GM18951 (cell line): ENCODE results near the gene RABL3.

ENCODE experiments used
- POLR2A ChIP-seq: IDR thresholded peaks from 4 replicates; pipeline ENCODE4 v1.6.1; 2011; ENCODE audit warnings: mild to moderate bottlenecking; ENCODE audit not compliant: insufficient read length, insufficient read depth; ENCODE audit errors: extremely low read depth
- in situ Hi-C: fragments of 300-500 bp; cut with MboI; formaldehyde crosslinking; loops from one replicate; pipeline ENCODE4 v1.12.0; 2022; ENCODE audit warnings: low sequenced_read_pairs, mixed read lengths, inconsistent platforms; ENCODE audit not compliant: unreplicated experiment

The RABL3 gene

GRCh38 chr3:120661945-120662344 is 80.4 kb downstream of the RABL3 start:
- in situ Hi-C loops: no loop called here
- no peak for TF ChIP-seq POLR2A

DNA sequence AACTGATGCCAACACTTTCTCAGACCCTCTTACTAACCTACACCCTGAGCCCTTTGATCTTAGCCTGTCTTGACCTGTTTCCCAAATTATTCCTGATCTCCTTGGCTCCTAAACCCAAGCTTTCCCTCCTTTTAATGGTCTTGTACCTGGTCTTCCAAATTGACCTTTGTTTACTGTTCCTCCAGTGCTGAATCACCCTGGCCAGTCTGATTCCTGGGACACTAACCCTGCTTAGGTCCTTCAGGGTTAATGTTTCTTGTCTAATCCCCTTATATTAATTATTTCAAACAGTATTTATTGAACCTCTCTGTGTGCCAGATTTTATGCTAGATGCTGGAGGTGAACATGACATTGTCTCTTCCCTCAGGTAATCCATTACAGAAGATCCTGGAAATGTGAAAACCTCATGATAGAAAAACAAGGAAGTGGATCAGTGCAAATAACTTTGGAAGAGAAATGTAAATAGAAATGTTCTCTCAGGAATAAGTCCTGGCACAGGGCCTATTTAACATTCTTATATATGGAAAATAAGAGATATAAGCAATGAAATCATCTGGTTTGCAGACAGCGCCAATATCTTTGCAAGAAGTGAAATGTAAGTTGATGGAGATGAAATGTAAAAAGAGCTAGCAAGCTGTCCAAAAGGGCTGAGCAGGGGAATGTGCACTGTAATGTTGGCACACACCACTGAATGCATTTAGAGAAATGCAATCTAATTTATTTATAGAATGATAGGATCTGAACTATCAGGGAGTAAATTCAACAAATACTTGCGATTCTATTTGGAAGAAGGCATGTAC is 81.0 kb downstream of the RABL3 start:
- in situ Hi-C loops: no loop called here
- no peak for TF ChIP-seq POLR2A

DNA sequence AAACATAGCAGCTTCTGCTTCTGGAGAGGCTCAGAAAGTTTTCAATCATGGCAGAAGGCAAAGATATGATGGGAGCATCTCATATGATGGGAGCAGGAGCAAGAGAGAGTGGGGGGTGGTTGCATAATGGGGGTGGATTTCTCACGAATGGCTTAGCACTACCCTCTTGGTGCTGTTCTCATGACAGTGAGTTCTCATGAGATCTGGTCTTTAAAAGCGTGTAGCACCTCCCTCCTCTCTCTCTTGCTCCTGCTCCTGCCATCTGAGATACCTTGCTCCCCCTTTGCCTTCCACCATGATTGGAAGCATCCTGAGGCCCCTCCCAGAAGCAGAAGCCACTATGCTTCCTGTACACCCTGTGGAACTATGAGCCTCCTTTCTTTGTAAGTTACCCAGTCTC is 82.5 kb downstream of the RABL3 start:
- in situ Hi-C loops: no loop called here
- no peak for TF ChIP-seq POLR2A

DNA sequence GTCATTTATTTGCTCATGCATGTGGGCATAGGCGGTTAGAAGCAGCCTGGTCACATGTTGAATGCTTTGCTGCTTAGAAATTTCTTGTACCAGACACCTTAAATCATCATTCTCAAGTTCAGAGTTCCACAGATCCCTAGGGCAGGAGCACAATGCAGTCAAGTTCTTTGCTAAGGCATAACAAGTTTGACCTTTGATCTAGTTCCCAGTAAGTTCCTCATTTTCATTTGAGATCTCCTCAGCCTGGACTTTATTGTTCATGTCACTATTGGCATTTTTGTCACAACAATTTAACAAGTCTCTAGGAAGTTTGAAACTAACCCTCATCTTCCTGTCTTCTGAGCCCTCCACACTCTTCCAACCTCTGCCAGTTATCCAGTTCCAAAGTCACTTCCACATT is 83.0 kb downstream of the RABL3 start:
- in situ Hi-C loops: no loop called here
- no peak for TF ChIP-seq POLR2A

DNA sequence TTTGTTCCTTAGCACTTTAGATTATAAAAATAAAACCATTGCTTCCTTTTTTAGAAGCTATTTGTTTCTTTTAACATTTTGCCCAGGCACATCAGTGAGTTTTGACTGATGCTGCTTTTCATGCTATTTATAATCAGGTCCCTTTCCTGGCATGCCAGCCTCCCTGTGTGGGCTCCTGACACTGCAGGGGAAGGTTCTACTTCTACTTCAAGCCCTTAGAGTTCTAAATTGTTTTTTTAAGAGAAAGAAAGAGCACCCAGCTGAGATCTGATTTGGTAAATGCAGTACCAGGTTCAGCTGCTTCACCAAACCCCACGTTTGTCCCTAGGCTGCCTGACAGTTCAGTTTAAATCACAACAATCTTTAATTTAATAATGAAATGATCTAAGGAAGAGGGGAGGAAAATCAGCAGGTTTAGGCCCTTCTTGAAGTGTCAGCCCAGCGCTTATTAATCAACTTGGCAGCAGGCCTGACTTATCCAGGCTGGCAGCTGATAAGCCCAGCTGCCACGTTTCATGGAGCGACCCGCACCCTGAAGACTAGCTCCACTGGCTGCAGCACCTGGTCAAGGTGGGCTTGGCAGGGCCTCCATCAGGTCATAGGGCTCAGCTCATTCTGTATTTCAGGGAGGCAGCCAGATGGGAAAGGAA is 89.3 kb downstream of the RABL3 start:
- in situ Hi-C loops: no loop called here
- TF ChIP-seq POLR2A: no peak

DNA sequence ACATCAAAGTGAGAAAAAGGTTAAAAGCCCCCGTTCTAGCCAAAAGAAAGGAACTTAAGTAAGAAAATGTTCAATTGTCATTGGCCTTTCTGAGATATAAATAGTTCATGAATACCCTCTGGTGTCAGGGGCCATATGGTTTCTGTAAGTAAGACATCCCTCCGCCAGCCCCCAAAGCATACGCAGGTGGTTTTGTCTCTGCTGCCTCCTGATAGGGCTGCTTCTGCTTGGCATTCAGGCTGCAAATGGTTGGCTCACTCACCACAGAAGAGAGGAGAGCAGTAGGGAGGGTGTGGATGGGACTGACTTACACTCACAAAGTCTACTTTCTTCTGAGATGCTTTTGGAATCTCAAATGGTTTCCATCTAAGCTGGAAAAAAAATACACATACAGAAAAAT is 90.0 kb downstream of the RABL3 start:
- TF ChIP-seq POLR2A: no peak
- in situ Hi-C loops: no loop called here

DNA sequence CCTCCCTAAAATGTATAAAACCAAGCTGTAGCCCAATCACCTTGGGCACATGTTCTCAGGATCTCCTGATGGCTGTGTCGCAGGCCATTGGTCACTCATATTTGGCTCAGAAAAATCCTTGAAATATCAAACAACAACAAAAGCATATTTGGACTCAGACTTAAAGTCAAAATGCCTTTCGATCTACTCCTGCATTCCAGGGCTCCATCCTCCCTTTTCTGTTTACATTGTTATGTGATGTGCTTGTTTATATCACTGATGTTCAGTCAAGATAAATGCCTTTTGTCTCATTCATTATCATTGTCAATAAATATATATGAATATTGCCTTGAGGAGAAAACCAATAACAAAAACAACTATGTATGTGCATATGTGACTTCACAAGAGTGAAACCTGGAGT is 92.0 kb downstream of the RABL3 start:
- in situ Hi-C loops: no loop called here

DNA sequence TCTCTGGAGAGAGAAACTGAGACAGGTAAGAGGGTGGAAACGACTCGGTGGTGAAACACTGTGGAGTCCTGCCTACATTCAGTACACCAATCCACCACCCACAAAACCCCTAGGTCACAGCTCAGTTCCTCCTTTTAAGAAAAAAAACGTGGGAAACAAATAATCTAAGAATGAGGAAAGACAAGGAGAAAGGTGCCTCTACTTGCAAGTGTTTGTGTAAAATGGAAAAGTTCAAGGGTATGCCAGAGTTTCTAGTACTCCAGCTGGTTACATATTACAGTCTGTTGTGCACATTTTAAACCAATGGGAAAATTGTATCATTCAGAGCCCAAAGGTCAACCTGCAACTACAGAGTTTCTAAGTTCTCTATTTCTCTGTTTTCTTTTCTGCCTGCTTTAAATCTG is 92.5 kb downstream of the RABL3 start:
- TF ChIP-seq POLR2A: no peak
- in situ Hi-C loops: no loop called here

More for the DNA sequence above, 92.0 kb downstream of the RABL3 start:
- TF ChIP-seq POLR2A: no peak

GRCh38 chr3:120648290-120648689 is 94.0 kb downstream of the RABL3 start:
- in situ Hi-C loops: no loop called here
- TF ChIP-seq POLR2A: no peak

DNA sequence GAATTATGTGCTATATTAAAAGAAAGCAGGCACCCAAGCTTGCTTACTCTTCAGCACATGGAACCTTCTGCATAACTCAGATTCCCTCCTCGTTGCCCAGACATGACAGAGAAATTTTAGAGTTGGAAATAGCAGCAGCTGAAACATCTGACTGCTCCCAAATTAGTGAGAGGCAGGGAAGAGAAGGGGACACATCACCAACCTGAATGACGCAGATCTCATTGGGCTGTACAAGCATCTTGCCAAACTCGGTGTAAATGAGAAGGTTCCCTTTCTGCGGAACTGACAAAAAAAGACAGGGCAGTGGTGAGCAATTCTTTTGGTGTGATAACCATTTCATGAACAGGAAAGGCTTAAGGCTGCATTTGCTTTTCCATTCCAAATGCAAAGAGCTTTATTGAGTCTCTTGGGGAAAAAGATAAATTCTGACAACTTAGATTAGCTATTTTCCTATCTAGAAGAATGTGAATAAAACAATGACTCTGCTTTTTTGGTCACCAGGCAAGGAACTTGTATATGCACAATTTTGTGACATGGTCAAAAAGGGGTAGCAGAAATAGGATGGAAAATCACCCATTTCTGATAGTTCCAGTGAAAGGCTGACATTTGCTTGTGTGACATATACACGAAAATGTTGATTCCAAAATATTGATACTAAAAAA is 95.4 kb downstream of the RABL3 start:
- in situ Hi-C loops: no loop called here
- no peak for TF ChIP-seq POLR2A

DNA sequence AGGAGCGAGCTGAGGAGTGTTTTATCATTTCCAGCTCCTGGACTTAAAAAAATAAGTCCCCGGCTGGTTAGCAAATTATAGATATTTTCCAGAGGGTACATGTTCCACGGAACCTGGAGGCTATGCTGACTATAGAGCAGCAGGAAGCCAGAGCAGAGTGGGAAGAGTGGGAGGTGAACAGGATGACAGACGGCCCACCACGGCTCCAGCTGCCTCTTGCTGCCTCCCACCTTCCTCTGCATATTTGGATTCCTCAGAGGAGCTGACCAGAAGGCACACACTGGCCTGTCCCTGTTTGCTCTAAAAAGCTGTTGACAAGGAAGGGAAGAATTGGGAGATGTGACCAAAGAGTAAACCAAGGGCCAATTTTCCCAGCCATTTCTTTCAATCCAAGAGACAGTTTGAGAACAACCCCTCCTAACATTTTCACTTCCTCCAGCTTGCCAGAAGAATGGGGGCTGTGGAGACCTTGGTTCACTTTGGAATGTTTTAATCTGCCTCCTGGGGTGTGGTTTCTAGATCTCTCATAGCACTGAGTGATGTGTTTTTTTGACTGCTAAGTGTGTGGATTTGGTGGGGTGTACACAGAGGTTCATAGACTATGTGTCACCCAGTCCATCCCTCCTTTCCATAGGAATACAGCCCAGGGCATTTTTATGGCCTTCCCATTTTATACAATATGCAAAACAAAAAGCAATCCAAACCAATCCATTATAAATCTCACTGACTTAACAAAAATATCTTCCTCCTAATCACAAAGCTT is 97.1 kb downstream of the RABL3 start:
- TF ChIP-seq POLR2A: no peak
- in situ Hi-C loops: no loop called here

DNA sequence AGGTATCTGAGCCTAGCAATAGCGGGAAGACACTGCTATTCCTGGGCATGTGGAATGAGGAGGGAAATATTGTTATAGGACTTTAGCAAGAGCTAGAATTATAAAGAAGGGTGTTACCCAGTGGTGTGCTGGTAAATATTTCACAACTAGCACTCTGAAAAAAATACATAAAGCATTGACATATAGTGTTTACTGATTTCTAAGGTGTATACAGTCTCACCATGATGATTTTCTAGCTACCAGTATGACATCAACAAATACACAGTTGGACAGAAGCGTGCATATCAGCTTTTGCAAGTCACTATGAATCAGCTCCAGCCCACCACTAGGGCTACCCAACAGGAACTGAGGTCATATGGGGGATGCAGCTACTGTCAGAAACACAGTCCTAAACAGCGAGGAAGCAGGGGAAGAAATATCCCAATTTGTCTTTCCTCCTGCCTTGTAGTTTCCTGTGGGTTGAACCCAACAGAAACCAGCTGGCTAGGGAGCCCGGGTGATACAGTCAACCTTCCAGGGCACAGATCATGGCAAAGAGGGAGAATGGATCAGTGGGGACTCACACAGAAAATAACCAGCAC is 99.9 kb downstream of the RABL3 start:
- no peak for TF ChIP-seq POLR2A
- in situ Hi-C loops: no loop called here
